Fibroblast of the aortic adventitia (primary cell): ENCODE data around the gene SLA2. TPM values are rescaled to one million over a fixed set of nuclear protein-coding genes. Genes with fewer than 3 reads are reported as not detected.

Source experiments
- DNase-seq: peaks from one replicate; pipeline ENCODE4 v3.0.0-alpha.2; 2010; ENCODE audit warnings: low read depth
- H3K4me3 ChIP-seq: 2 replicates; pipeline ENCODE4 v1.5.1; 2011; ENCODE audit warnings: low read depth, mild to moderate bottlenecking, control low read depth, low read length, moderate library complexity
- total RNA-seq: library from RNA; depleted of rRNA; stranded (reverse); fragments of >200 nt; gene quantifications from 2 replicates; pipeline ENCODE4 v1.2.3, GENCODE V29; 2012; ENCODE audit warnings: low replicate concordance
- TF ChIP-seq, protein P1 (sequence below): IDR thresholded peaks from 2 replicates; pipeline ENCODE4 v1.5.1; 2011; ENCODE audit warnings: mild to moderate bottlenecking, low read length, control low read depth, inconsistent platforms; ENCODE audit not compliant: insufficient read depth

Gene SLA2
- total RNA-seq, 1 donor = not detected

GRCh38 chr20:36647196-36648121 is 1.5 kb upstream of the SLA2 start:
- TF ChIP-seq, protein P1, sequence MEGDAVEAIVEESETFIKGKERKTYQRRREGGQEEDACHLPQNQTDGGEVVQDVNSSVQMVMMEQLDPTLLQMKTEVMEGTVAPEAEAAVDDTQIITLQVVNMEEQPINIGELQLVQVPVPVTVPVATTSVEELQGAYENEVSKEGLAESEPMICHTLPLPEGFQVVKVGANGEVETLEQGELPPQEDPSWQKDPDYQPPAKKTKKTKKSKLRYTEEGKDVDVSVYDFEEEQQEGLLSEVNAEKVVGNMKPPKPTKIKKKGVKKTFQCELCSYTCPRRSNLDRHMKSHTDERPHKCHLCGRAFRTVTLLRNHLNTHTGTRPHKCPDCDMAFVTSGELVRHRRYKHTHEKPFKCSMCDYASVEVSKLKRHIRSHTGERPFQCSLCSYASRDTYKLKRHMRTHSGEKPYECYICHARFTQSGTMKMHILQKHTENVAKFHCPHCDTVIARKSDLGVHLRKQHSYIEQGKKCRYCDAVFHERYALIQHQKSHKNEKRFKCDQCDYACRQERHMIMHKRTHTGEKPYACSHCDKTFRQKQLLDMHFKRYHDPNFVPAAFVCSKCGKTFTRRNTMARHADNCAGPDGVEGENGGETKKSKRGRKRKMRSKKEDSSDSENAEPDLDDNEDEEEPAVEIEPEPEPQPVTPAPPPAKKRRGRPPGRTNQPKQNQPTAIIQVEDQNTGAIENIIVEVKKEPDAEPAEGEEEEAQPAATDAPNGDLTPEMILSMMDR = no peak
- no peak for DNase-seq
- no peak overlapping the region for H3K4me3 ChIP-seq

DNA sequence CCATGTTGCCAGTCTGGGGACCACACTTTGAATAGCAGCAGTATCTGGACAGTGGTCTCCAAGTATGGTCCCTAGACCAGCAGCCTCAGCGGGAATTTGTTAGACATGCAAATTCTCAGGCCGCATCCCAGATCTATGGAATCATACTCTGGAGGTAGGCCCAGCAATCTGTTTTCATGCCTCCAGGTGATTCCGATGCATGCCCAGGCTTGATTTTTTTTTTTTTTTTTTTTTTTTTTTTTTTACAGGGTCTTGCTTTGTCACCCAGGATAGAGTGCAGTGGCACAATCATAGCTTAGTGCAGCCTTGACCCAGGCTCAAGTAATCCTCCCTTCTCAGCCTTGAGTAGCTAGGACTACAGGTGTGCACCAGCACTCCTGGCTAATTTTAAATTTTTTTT is 682 bp upstream of the SLA2 start:
- H3K4me3 ChIP-seq = no peak overlapping the region
- TF ChIP-seq, protein P1 = no peak
- DNase-seq = no peak

GRCh38 chr20:36645353-36645752 is 643 bp downstream of the SLA2 start:
- no peak for DNase-seq
- H3K4me3 ChIP-seq = no peak overlapping the region
- TF ChIP-seq, protein P1 = no peak

- TF ChIP-seq, protein P1 = no peak
- DNase-seq = no peak
- H3K4me3 ChIP-seq = no peak overlapping the region
These were observed 1.3 kb downstream of the SLA2 start for GRCh38 chr20:36644706-36645095.

GRCh38 chr20:36644032-36644705 is 1.8 kb downstream of the SLA2 start:
- DNase-seq = no peak
- H3K4me3 ChIP-seq = no peak overlapping the region
- TF ChIP-seq, protein P1 = no peak

DNA sequence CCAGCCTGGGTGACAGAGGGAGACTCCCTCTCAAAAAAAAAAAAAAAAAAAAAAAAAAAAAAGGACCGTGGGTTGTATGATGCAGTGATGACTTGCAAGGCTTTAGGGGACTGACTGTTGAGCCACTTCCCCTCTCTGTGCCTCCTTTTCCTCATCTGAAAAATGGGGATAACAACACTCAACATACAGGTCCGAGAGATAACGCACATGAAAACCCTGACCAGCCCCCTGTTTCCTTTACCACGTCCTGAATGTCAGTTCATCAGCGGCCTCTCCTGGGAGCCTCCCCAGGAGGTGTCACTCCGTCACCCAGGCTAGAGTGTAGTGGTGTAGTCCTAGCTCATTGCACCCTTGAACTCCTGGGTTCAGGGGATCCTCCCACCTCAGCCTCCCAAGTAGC is 3.9 kb downstream of the SLA2 start:
- no peak for DNase-seq
- TF ChIP-seq, protein P1 = no peak
- H3K4me3 ChIP-seq = no peak overlapping the region
